ENCODE measurements around the gene PDGFC.

DNA sequence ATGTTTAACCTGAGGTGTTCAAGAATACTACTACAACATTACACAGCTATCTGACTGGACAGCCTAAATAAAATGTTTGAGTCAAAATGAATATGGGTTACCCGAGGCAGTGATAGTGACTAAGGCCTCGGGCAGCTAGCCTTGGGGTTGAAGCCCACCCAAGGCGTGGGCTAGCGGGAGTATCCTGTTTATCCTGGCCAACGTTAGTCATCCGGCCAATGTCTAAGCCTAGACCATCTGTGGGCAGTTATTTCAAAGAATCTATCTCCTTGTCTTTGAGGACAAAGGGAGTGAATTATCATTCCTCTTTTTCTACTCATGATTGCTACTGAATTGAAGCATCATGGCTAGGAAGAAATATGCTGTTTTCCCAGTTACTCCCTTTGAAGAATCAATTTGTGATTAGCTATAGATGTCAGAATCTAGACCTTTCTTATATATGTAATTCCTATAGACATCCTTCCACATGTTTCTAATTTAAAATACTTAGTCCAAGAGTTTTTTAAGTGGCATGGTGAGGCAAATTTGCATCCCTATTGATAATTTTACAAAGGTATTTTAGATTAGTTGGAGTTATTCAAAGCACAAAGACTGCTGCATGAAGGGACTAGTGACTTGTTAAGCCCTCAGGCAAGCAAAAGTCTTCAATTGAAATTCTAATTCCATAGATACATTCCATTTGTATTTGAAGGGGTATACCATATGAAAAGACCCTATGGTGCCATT is 6.0 kb upstream of the PDGFC start:
- TF ChIP-seq SP1 (IDR thresholded peaks at IDR 0.05) (no peak), TARDBP (IDR thresholded peaks at IDR 0.05) (no peak), ELF4 (IDR thresholded peaks at IDR 0.05) (no peak), LEF1 (IDR thresholded peaks at IDR 0.05; ENCODE audit: borderline replicate concordance) (no peak), ZNF384 (IDR thresholded peaks at IDR 0.05) (no peak)
- TF ChIP-seq, protein P1, sequence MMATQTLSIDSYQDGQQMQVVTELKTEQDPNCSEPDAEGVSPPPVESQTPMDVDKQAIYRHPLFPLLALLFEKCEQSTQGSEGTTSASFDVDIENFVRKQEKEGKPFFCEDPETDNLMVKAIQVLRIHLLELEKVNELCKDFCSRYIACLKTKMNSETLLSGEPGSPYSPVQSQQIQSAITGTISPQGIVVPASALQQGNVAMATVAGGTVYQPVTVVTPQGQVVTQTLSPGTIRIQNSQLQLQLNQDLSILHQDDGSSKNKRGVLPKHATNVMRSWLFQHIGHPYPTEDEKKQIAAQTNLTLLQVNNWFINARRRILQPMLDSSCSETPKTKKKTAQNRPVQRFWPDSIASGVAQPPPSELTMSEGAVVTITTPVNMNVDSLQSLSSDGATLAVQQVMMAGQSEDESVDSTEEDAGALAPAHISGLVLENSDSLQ (IDR thresholded peaks at IDR 0.05): no peak

All from HEK293T (cell line).